ENCODE measurements around the gene B4GALT6.

Gene B4GALT6

GRCh38 chr18:31583185-31583854 lies 101.1 kb downstream of the B4GALT6 start:
- no CpG with 5 or more reads among the region's 5 CpGs for WGBS (ENCODE audit: extremely low coverage, insufficient coverage, insufficient read length)

GRCh38 chr18:31581498-31582197 lies 102.7 kb downstream of the B4GALT6 start:
- Histone ChIP-seq H3K4me3 (ENCODE audit: low read depth, low read length) (no peak overlapping the region), H3K36me3 (ENCODE audit: control insufficient read depth in 1 of 2, insufficient read depth in 2 of 2, low read length in 2 of 2) (no peaks in the 10 kb centered on the region), H2AFZ (ENCODE audit: insufficient read depth, low read length, poor library complexity) (no peak overlapping the region), H3K79me1 (ENCODE audit: low read length) (peaks cover 2% of the 10 kb centered on the region), H3K4ac (ENCODE audit: low read depth, low read length) (no peak overlapping the region), H4K91ac (ENCODE audit: low read depth, low read length) (no peak overlapping the region), H3K79me2 (ENCODE audit: control insufficient read depth, insufficient read depth, low read length, poor library complexity) (no peaks in the 10 kb centered on the region), H2BK5ac (ENCODE audit: low read depth, low read length, poor library complexity) (peak overlapping the region; percentile 35), H3K27ac (ENCODE audit: low read depth, low read length) (peak overlapping the region; percentile 23), H2BK12ac (ENCODE audit: low read length) (no peak overlapping the region), H3K23ac (ENCODE audit: low read length) (no peak overlapping the region), H3K27me3 (ENCODE audit: insufficient read depth, low read length) (no peaks in the 10 kb centered on the region), H3K9ac (ENCODE audit: low read length) (no peak overlapping the region), H3K9me3 (ENCODE audit: insufficient read depth, low read depth, low read length) (no peaks in the 10 kb centered on the region), H2BK120ac (ENCODE audit: insufficient read depth, low read length, poor library complexity) (no peak overlapping the region), H3K4me1 (ENCODE audit: control insufficient read depth in 1 of 2, insufficient read depth in 2 of 2, low read length in 2 of 2) (peaks cover 3 to 4% of the 10 kb centered on the region in 2 experiments), H3K14ac (ENCODE audit: low read length) (no peak overlapping the region), H4K12ac (ENCODE audit: low read depth, low read length) (no peak overlapping the region), H2AK5ac (ENCODE audit: low read length) (no peak overlapping the region), H3K18ac (ENCODE audit: low read length) (no peak overlapping the region), H3K4me2 (ENCODE audit: low read length) (no peak overlapping the region), H4K8ac (ENCODE audit: low read depth, low read length) (no peak overlapping the region)
- DNase-seq: peak; percentile 58 to 76
- no CpG with 5 or more reads among the region's 4 CpGs for whole genome bisulfite sequencing (ENCODE audit: extremely low coverage, insufficient coverage, insufficient read length)

More at GRCh38 chr18:31583185-31583854, 101.1 kb downstream of the B4GALT6 start:
- Histone ChIP-seq H3K27ac (ENCODE audit: low read depth, low read length) (no peak overlapping the region), H4K91ac (ENCODE audit: low read depth, low read length) (no peak overlapping the region), H3K36me3 (ENCODE audit: control insufficient read depth in 1 of 2, insufficient read depth in 2 of 2, low read length in 2 of 2) (no peaks in the 10 kb centered on the region), H3K9me3 (ENCODE audit: insufficient read depth, low read depth, low read length) (no peaks in the 10 kb centered on the region), H3K18ac (ENCODE audit: low read length) (no peak overlapping the region), H3K4me3 (ENCODE audit: low read depth, low read length) (no peak overlapping the region), H3K14ac (ENCODE audit: low read length) (no peak overlapping the region), H2AK5ac (ENCODE audit: low read length) (no peak overlapping the region), H3K9ac (ENCODE audit: low read length) (no peak overlapping the region), H3K79me2 (ENCODE audit: control insufficient read depth, insufficient read depth, low read length, poor library complexity) (no peaks in the 10 kb centered on the region), H2BK120ac (ENCODE audit: insufficient read depth, low read length, poor library complexity) (no peak overlapping the region), H3K4me1 (ENCODE audit: control insufficient read depth in 1 of 2, insufficient read depth in 2 of 2, low read length in 2 of 2) (peaks cover 6 to 7% of the 10 kb centered on the region in 2 experiments), H4K12ac (ENCODE audit: low read depth, low read length) (no peak overlapping the region), H2BK12ac (ENCODE audit: low read length) (no peak overlapping the region), H3K23ac (ENCODE audit: low read length) (no peak overlapping the region), H2BK5ac (ENCODE audit: low read depth, low read length, poor library complexity) (no peak overlapping the region), H3K27me3 (ENCODE audit: insufficient read depth, low read length) (no peaks in the 10 kb centered on the region), H4K8ac (ENCODE audit: low read depth, low read length) (no peak overlapping the region), H3K4ac (ENCODE audit: low read depth, low read length) (no peak overlapping the region), H3K4me2 (ENCODE audit: low read length) (no peak overlapping the region), H3K79me1 (ENCODE audit: low read length) (peaks cover 4% of the 10 kb centered on the region), H2AFZ (ENCODE audit: insufficient read depth, low read length, poor library complexity) (no peak overlapping the region)
- no peak for DNase-seq

GRCh38 chr18:31579375-31579774 lies 105.0 kb downstream of the B4GALT6 start:
- H2BK12ac ChIP-seq (ENCODE audit: low read length): no peak overlapping the region
- no peaks in the 10 kb centered on the region for H3K79me2 ChIP-seq (ENCODE audit: control insufficient read depth, insufficient read depth, low read length, poor library complexity)
- H3K79me1 ChIP-seq (ENCODE audit: low read length): no peaks in the 10 kb centered on the region
- H3K36me3 ChIP-seq (ENCODE audit: control insufficient read depth in 1 of 2, insufficient read depth in 2 of 2, low read length in 2 of 2): no peaks in the 10 kb centered on the region
- H4K12ac ChIP-seq (ENCODE audit: low read depth, low read length): no peak overlapping the region
- no peak overlapping the region for H2AFZ ChIP-seq (ENCODE audit: insufficient read depth, low read length, poor library complexity)
- no peak overlapping the region for H3K9ac ChIP-seq (ENCODE audit: low read length)
- peaks cover 3 to 4% of the 10 kb centered on the region in 2 experiments for H3K4me1 ChIP-seq (ENCODE audit: control insufficient read depth in 1 of 2, insufficient read depth in 2 of 2, low read length in 2 of 2)
- H3K27me3 ChIP-seq (ENCODE audit: insufficient read depth, low read length): no peaks in the 10 kb centered on the region
- H3K27ac ChIP-seq (ENCODE audit: low read depth, low read length): no peak overlapping the region
- no peak for DNase-seq
- no peak overlapping the region for H4K8ac ChIP-seq (ENCODE audit: low read depth, low read length)
- H2BK120ac ChIP-seq (ENCODE audit: insufficient read depth, low read length, poor library complexity): no peak overlapping the region
- no peaks in the 10 kb centered on the region for H3K9me3 ChIP-seq (ENCODE audit: insufficient read depth, low read depth, low read length)
- H3K4me3 ChIP-seq (ENCODE audit: low read depth, low read length): no peak overlapping the region
- H3K14ac ChIP-seq (ENCODE audit: low read length): no peak overlapping the region
- no peak overlapping the region for H2AK5ac ChIP-seq (ENCODE audit: low read length)
- H3K4me2 ChIP-seq (ENCODE audit: low read length): no peak overlapping the region
- H3K4ac ChIP-seq (ENCODE audit: low read depth, low read length): no peak overlapping the region
- no peak overlapping the region for H3K23ac ChIP-seq (ENCODE audit: low read length)
- H2BK5ac ChIP-seq (ENCODE audit: low read depth, low read length, poor library complexity): no peak overlapping the region
- WGBS (ENCODE audit: extremely low coverage, insufficient coverage, insufficient read length): no CpG with 5 or more reads among the region's 2 CpGs
- no peak overlapping the region for H3K18ac ChIP-seq (ENCODE audit: low read length)
- H4K91ac ChIP-seq (ENCODE audit: low read depth, low read length): no peak overlapping the region

DNA sequence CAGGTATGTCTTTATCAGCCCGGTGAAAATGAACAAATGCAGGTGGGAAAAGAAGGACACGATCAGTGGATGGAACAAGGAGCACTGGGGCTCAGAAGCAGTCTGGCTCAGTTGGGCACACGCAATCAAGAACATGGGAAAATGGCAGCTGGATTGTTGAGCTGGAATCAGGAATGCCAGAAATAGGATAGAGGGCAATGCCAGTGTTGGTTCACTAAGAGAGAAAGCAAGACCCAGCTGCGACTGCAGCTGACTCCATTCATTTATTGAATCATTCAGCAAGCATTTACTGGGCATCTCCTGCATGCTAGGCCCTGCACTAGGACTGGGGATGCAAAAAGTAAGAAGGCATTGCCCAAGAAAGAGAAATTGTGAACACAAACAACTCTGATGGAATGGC lies 106.3 kb downstream of the B4GALT6 start:
- Histone ChIP-seq H3K4me1 (ENCODE audit: control insufficient read depth in 1 of 2, insufficient read depth in 2 of 2, low read length in 2 of 2) (peaks cover 3 to 4% of the 10 kb centered on the region in 2 experiments), H3K4ac (ENCODE audit: low read depth, low read length) (no peak overlapping the region), H3K4me3 (ENCODE audit: low read depth, low read length) (no peak overlapping the region), H3K79me2 (ENCODE audit: control insufficient read depth, insufficient read depth, low read length, poor library complexity) (no peaks in the 10 kb centered on the region), H4K91ac (ENCODE audit: low read depth, low read length) (no peak overlapping the region), H2AFZ (ENCODE audit: insufficient read depth, low read length, poor library complexity) (no peak overlapping the region), H2BK5ac (ENCODE audit: low read depth, low read length, poor library complexity) (no peak overlapping the region), H3K18ac (ENCODE audit: low read length) (no peak overlapping the region), H3K27ac (ENCODE audit: low read depth, low read length) (no peak overlapping the region), H4K8ac (ENCODE audit: low read depth, low read length) (no peak overlapping the region), H3K14ac (ENCODE audit: low read length) (no peak overlapping the region), H4K12ac (ENCODE audit: low read depth, low read length) (no peak overlapping the region), H2AK5ac (ENCODE audit: low read length) (no peak overlapping the region), H3K23ac (ENCODE audit: low read length) (no peak overlapping the region), H3K9ac (ENCODE audit: low read length) (no peak overlapping the region), H2BK120ac (ENCODE audit: insufficient read depth, low read length, poor library complexity) (no peak overlapping the region), H3K79me1 (ENCODE audit: low read length) (no peaks in the 10 kb centered on the region), H3K27me3 (ENCODE audit: insufficient read depth, low read length) (no peaks in the 10 kb centered on the region), H3K36me3 (ENCODE audit: control insufficient read depth in 1 of 2, insufficient read depth in 2 of 2, low read length in 2 of 2) (no peaks in the 10 kb centered on the region), H2BK12ac (ENCODE audit: low read length) (no peak overlapping the region), H3K4me2 (ENCODE audit: low read length) (no peak overlapping the region), H3K9me3 (ENCODE audit: insufficient read depth, low read depth, low read length) (no peaks in the 10 kb centered on the region)
- WGBS (ENCODE audit: extremely low coverage, insufficient coverage, insufficient read length): no CpG with 5 or more reads among the region's 4 CpGs
- DNase-seq: no peak

All from trophoblast cell (in vitro differentiated cells and primary cell).